ENCODE measurements around the gene PALS2.

- TF ChIP-seq TGIF2 (CRISPR knock-in tag; IDR thresholded peaks at IDR 0.05) (no peak), MTF1 (CRISPR knock-in tag; IDR thresholded peaks at IDR 0.05; ENCODE audit: borderline replicate concordance) (no peak), GABPA (tag; conservative IDR thresholded peaks at IDR 0.05; ENCODE audit: low read depth) (no peak), EGR1 (conservative IDR thresholded peaks at IDR 0.05) (no peak), POLR2AphosphoS5 (IDR thresholded peaks at IDR 0.05; ENCODE audit: control insufficient read depth, insufficient read depth, low read depth, low read length) (no peak), CLOCK (CRISPR knock-in tag; IDR thresholded peaks at IDR 0.05; ENCODE audit: borderline replicate concordance) (no peak), MED1 (CRISPR knock-in tag; IDR thresholded peaks at IDR 0.05; ENCODE audit: borderline replicate concordance) (no peak), JUNB (CRISPR knock-in tag; conservative IDR thresholded peaks at IDR 0.05) (no peak), NFYB (IDR thresholded peaks at IDR 0.05; ENCODE audit: extremely low read depth, insufficient read length) (no peak), KAT7 (CRISPR knock-in tag; IDR thresholded peaks at IDR 0.05; ENCODE audit: borderline replicate concordance) (no peak), YBX1 (IDR thresholded peaks at IDR 0.05) (no peak)
Observed at GRCh38 chr7:24587853-24588252, 14.6 kb downstream of the PALS2 start.
